ENCODE measurements around the gene XRCC2. TPM values are rescaled to one million over a fixed set of nuclear protein-coding genes. Genes with fewer than 3 reads are reported as not detected.

XRCC2 gene
- total and polyA plus RNA-seq, 2 of the 4 experiments (the other 2 are of a cell fraction): 2.2 to 3.6 TPM

DNA sequence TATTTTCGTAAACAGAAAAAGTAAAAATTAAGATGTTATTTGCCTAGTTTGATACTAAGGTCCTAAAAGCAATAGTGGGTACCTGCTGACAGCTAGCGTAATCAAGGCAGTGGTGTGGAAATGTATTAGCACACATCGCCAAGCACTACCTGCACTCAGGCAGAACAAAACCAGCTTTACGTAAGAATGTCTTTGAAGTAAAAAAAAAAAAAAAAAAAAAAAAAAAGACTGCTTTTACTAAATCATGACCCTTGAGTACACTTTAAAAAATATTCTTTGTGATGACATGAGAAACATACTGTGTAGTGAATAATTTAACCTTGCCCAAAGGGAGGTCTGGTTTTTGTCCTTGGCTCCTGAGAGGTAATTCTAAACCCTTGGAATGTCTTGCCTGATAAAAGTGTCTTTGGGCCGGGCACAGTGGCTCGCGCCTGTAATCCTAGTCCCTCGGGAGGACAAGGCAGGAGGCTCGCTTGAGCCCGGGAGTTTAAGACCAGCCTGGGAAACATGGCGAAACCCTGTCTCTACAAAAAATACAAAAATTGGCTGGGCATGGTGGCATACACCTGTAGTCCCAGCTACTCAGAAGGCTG lies 12.7 kb downstream of the XRCC2 start:
- in situ Hi-C loops (cut with MboI; ENCODE audit: low sequenced_read_pairs) (no loop called here), intact Hi-C loops (cut with micrococcal nuclease) (no loop called here)
- no peak overlapping the region for H3K14ac ChIP-seq (replicated peaks; ENCODE audit: low read depth, low read length)

More for the DNA sequence above, 12.7 kb downstream of the XRCC2 start:
- no peak overlapping the region for H2BK5ac ChIP-seq (ENCODE audit: low read depth, low read length, poor library complexity, severe bottlenecking)
- H2AK9ac ChIP-seq (replicated peaks; ENCODE audit: low read depth, low read length, poor library complexity): no peak overlapping the region
- no peaks in the 10 kb centered on the region for H3K9me3 ChIP-seq (ENCODE audit: control insufficient read depth, insufficient read depth, low read length)
- dilution Hi-C loops (cut with HindIII; ENCODE audit: low sequenced_read_pairs, unreplicated experiment): no loop called here
- ATAC-seq (ENCODE audit: low read depth) (no peak), DNase-seq (no peak)
- TF ChIP-seq MXI1 (IDR thresholded peaks at IDR 0.05; ENCODE audit: borderline replicate concordance, low read depth, low read length) (no peak), RFX5 (IDR thresholded peaks at IDR 0.05; ENCODE audit: low read depth, low read length) (no peak), MAFK (IDR thresholded peaks at IDR 0.05; ENCODE audit: low read depth, low read length) (no peak), NFE2L2 (IDR thresholded peaks at IDR 0.05; ENCODE audit: low read depth, low read length) (no peak), POLR2A (IDR thresholded peaks at IDR 0.05; ENCODE audit: low read depth, low read length) (no peak), CEBPB (IDR thresholded peaks at IDR 0.05; ENCODE audit: low read depth, low read length) (no peak), RCOR1 (IDR thresholded peaks at IDR 0.05; ENCODE audit: insufficient replicate concordance, low read length) (no peak), CHD1 (IDR thresholded peaks at IDR 0.05; ENCODE audit: low read depth, low read length) (no peak)
- TF ChIP-seq, protein P1, sequence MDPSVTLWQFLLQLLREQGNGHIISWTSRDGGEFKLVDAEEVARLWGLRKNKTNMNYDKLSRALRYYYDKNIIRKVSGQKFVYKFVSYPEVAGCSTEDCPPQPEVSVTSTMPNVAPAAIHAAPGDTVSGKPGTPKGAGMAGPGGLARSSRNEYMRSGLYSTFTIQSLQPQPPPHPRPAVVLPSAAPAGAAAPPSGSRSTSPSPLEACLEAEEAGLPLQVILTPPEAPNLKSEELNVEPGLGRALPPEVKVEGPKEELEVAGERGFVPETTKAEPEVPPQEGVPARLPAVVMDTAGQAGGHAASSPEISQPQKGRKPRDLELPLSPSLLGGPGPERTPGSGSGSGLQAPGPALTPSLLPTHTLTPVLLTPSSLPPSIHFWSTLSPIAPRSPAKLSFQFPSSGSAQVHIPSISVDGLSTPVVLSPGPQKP (IDR thresholded peaks at IDR 0.05; ENCODE audit: borderline replicate concordance, low read depth, low read length): no peak
- TF ChIP-seq, protein P2, sequence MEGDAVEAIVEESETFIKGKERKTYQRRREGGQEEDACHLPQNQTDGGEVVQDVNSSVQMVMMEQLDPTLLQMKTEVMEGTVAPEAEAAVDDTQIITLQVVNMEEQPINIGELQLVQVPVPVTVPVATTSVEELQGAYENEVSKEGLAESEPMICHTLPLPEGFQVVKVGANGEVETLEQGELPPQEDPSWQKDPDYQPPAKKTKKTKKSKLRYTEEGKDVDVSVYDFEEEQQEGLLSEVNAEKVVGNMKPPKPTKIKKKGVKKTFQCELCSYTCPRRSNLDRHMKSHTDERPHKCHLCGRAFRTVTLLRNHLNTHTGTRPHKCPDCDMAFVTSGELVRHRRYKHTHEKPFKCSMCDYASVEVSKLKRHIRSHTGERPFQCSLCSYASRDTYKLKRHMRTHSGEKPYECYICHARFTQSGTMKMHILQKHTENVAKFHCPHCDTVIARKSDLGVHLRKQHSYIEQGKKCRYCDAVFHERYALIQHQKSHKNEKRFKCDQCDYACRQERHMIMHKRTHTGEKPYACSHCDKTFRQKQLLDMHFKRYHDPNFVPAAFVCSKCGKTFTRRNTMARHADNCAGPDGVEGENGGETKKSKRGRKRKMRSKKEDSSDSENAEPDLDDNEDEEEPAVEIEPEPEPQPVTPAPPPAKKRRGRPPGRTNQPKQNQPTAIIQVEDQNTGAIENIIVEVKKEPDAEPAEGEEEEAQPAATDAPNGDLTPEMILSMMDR (conservative IDR thresholded peaks at IDR 0.05; ENCODE audit: low read depth, low read length): no peak
- no TSS peak for BruUV-seq (replicated peaks)
- no peaks in the 10 kb centered on the region for H3K4me1 ChIP-seq (ENCODE audit: control insufficient read depth, insufficient read depth, low read length)
- ChIA-PET POLR2A (ENCODE audit: unreplicated experiment) (no interaction called here), CTCF (no interaction called here)
- no peak overlapping the region for H2BK20ac ChIP-seq (ENCODE audit: low read depth, low read length)
- no peak overlapping the region for H3K27ac ChIP-seq (ENCODE audit: insufficient read depth, low read length)
- H2BK120ac ChIP-seq (ENCODE audit: low read depth, low read length): no peak overlapping the region
- no peaks in the 10 kb centered on the region for H4K20me1 ChIP-seq (ENCODE audit: insufficient read depth, low read length)
- H2BK15ac ChIP-seq (ENCODE audit: low read depth, low read length): no peak overlapping the region
- H3K27me3 ChIP-seq (ENCODE audit: control insufficient read depth, insufficient read depth, low read length): no peaks in the 10 kb centered on the region
- no peaks in the 10 kb centered on the region for H3K36me3 ChIP-seq (ENCODE audit: control insufficient read depth, insufficient read depth, low read length)
- H4K5ac ChIP-seq (ENCODE audit: low read depth, low read length): no peak overlapping the region
- 87% methylated on average over 6 of the region's 11 CpGs; no CpG with 5 or more reads in 1 of the 2 experiments for WGBS, 2 experiments (ENCODE audit: extremely low coverage in 2 of 2, insufficient read length in 1 of 2)
- H3K79me1 ChIP-seq (ENCODE audit: low read depth in 1 of 2, low read length in 2 of 2): peaks cover 14 to 15% of the 10 kb centered on the region in 2 experiments; a peak in 3 of 4 replicates
- H3K4me2 ChIP-seq (ENCODE audit: low read depth, low read length): no peak overlapping the region
- no peaks in the 10 kb centered on the region for H3K9me1 ChIP-seq (ENCODE audit: insufficient read depth, low read length)
- H3K4me3 ChIP-seq (ENCODE audit: insufficient read depth, low read depth, low read length): no peak overlapping the region
- H2AFZ ChIP-seq (replicated peaks; ENCODE audit: low read length, poor library complexity): no peak overlapping the region
- no peak overlapping the region for H3K4ac ChIP-seq (ENCODE audit: low read depth, low read length)
- no peak overlapping the region for H4K8ac ChIP-seq (ENCODE audit: low read depth in 2 of 2, low read length in 2 of 2)
- H2AK5ac ChIP-seq (ENCODE audit: low read depth, low read length): no peak overlapping the region
- no peak overlapping the region for H3K18ac ChIP-seq (ENCODE audit: low read depth, low read length)
- no peak overlapping the region for H3K56ac ChIP-seq (ENCODE audit: extremely low read depth, insufficient read depth, low read length)
- no peak overlapping the region for H4K91ac ChIP-seq (ENCODE audit: insufficient read depth, low read depth, low read length)
- no peak overlapping the region for H3K9ac ChIP-seq (ENCODE audit: low read depth, low read length)
- H3K23ac ChIP-seq (ENCODE audit: low read depth, low read length): no peak overlapping the region

Measured in IMR-90 (cell line).